ENCODE measurements around the gene KEAP1.

KEAP1 gene

DNA sequence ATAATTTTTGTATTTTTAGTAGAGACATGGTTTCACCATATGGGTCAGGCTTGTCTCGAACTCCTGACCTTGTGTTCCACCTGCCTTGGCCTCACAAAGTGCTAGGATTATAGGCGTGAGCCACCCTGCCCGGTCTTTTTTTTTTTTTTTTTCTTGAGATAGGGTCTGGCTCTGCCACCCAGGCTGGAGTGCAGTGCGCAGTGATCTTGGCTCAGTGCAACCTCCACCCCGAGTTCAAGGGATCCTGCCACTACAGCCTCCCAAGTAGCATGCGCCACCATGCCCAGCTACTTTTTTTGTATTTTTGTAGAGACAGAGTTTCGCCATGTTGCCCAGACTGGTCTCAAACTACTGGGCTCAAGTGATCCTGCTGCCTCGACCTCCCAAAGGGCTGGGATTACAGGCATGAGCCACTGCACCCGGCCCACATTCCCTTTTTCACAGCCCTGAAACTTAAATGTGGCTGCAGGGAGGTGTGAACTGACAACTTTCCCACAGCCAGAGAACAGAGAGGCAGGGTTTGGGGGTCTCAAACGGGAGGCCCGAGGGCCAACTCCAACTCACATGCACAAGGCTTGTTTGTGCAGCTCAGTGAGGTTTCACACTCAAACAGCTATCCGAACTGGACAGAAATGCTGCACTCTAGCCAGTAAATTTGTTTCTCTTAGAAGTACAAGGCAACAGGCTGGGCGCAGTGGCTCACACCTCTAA lies 18.5 kb upstream of the KEAP1 start:
- TF ChIP-seq ZNF274 (IDR thresholded peaks at IDR 0.05; ENCODE audit: low read depth, low read length) (no peak), YY1 (IDR thresholded peaks at IDR 0.05; ENCODE audit: insufficient read depth, insufficient read length) (no peak), SUZ12 (IDR thresholded peaks at IDR 0.05; ENCODE audit: extremely low read depth, insufficient read depth, insufficient read length) (no peak)
- H3K9me3 ChIP-seq (ENCODE audit: insufficient read depth, low read length), result no peaks in the 10 kb centered on the region
- peaks cover 19% of the 10 kb centered on the region for H3K27me3 ChIP-seq (ENCODE audit: insufficient read depth, insufficient read length)

DNA sequence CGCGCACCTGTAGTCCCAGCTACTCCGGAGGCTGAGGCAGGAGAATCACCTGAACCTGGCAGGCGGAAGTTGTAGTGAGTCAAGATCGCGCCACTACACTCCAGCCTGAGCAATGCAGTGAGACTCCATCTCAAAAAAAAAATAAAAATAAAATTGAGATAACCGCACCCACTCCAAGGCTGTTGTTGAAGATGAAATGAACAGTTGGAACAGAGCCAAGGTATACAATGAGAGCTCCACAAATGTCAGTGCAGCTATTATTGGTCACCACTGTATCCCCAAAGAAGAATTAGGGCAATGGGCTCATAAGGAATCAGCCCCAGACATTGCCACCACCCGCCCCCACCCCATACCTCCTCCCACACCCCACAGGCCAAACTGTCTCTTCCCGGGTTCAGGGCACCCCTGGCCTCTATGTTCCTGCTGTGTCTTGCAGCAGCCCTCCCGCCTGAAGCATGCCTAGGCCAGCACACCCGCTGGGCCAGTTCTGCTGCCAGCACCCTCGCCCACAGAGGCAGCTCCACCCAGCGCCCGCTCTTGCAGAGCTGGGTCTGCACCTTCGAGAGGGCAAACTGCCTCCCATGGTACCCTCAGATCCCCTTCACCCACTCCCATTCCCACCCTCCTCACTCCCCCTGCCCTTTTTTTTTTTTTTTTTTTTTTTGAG lies 17.6 kb upstream of the KEAP1 start:
- H3K9ac ChIP-seq (ENCODE audit: insufficient read length, low read depth), result no peak overlapping the region
- peaks cover 19% of the 10 kb centered on the region for H3K27me3 ChIP-seq (ENCODE audit: insufficient read depth, insufficient read length)
- H3K4me3 ChIP-seq (ENCODE audit: insufficient read length, low read depth), result no peak overlapping the region
- H3K4me1 ChIP-seq (ENCODE audit: insufficient read depth, insufficient read length), result peaks cover 9% of the 10 kb centered on the region
- H3K36me3 ChIP-seq (ENCODE audit: insufficient read depth, insufficient read length, low read length), result no peaks in the 10 kb centered on the region
- no peak for TF ChIP-seq ZNF274 (IDR thresholded peaks at IDR 0.05; ENCODE audit: low read depth, low read length)
- no peak for TF ChIP-seq YY1 (IDR thresholded peaks at IDR 0.05; ENCODE audit: insufficient read depth, insufficient read length)
- no peak for TF ChIP-seq SUZ12 (IDR thresholded peaks at IDR 0.05; ENCODE audit: extremely low read depth, insufficient read depth, insufficient read length)
- no peaks in the 10 kb centered on the region for H3K9me3 ChIP-seq (ENCODE audit: insufficient read depth, low read length)
- DNase-seq (ENCODE audit: low read depth, low spot score), result no peak

More for the DNA sequence above, 18.5 kb upstream of the KEAP1 start:
- Histone ChIP-seq H3K4me3 (ENCODE audit: insufficient read length, low read depth) (no peak overlapping the region), H3K9ac (ENCODE audit: insufficient read length, low read depth) (no peak overlapping the region), H3K36me3 (ENCODE audit: insufficient read depth, insufficient read length, low read length) (no peaks in the 10 kb centered on the region), H3K4me1 (ENCODE audit: insufficient read depth, insufficient read length) (peaks cover 9% of the 10 kb centered on the region)
- DNase-seq (ENCODE audit: low read depth, low spot score), result no peak

DNA sequence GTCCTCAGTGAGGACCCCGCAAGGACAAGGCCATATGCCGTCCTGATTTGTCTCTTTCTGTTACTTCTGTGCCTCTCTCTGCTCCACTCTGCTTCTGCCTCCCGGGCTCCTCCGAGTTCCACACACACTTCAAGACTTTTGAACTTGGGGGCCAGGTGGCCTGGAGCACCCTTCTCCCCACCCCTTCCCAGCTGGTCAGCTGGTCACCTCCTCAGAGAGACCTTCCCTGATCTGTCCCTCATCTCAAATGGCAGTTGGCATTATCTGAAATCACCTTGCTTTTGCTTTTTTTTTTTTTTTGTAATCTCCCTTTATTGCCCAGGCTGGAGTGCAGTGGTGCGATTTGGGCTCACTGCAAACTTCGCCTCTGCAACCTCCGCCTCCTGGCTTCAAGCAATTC lies 16.3 kb upstream of the KEAP1 start:
- H3K4me1 ChIP-seq (ENCODE audit: insufficient read depth, insufficient read length), result peaks cover 14% of the 10 kb centered on the region
- H3K9ac ChIP-seq (ENCODE audit: insufficient read length, low read depth), result peak overlapping the region; percentile 17
- TF ChIP-seq YY1 (IDR thresholded peaks at IDR 0.05; ENCODE audit: insufficient read depth, insufficient read length) (no peak), ZNF274 (IDR thresholded peaks at IDR 0.05; ENCODE audit: low read depth, low read length) (no peak)
- no peaks in the 10 kb centered on the region for H3K9me3 ChIP-seq (ENCODE audit: insufficient read depth, low read length)
- H3K36me3 ChIP-seq (ENCODE audit: insufficient read depth, insufficient read length, low read length), result no peaks in the 10 kb centered on the region
- H3K4me3 ChIP-seq (ENCODE audit: insufficient read length, low read depth), result no peak overlapping the region
- peaks cover 27% of the 10 kb centered on the region for H3K27me3 ChIP-seq (ENCODE audit: insufficient read depth, insufficient read length)
- DNase-seq (ENCODE audit: low read depth, low spot score), result no peak

DNA sequence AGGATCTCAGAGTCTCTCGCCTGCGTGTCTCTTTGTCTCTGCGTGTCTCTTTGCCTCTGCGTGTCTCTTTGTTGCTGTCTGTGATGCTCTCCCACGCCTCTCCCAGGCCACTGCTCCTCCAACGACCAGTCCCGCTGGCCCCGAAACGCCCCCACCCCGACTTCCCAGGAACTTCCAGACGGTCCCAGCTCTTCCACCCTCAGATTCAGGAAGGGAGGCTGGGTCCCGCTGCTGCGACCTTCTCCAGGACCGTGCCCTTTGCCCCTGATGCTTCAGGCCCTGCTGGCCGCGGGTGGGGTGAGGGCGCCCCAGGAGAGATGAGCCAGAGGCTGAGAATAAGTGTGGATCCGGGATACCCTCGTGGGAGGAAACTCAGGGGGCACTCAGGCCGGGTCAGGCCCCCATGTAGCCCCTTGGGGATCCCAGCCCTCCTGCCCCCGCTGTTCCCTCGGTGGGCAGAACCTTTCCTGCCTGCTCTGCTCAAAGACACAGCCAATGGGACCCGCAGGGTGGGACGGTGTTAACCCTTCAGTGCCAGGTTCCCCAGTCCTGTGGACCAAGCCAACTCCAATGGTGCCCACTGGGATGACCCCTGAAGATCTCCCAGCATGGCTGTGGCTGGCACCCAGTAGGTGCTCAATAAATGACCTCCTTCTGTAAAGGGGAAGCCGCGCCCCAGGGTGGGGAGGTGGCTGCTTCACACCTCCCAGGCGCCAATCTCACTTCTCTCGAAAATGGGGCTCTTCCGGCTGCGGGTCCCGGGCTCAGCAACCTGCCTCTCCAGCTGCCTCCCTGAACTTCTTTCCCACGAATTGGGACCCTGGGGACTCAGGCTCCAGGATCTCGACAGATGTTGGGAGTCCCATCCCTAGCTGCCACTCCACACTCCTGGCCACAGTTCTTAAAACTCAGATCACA lies 15.5 kb upstream of the KEAP1 start:
- Histone ChIP-seq H3K9ac (ENCODE audit: insufficient read length, low read depth) (peak overlapping the region; percentile 87), H3K9me3 (ENCODE audit: insufficient read depth, low read length) (no peaks in the 10 kb centered on the region), H3K4me3 (ENCODE audit: insufficient read length, low read depth) (peak overlapping the region; percentile 76), H3K36me3 (ENCODE audit: insufficient read depth, insufficient read length, low read length) (no peaks in the 10 kb centered on the region), H3K27me3 (ENCODE audit: insufficient read depth, insufficient read length) (peaks cover 33% of the 10 kb centered on the region), H3K4me1 (ENCODE audit: insufficient read depth, insufficient read length) (peaks cover 15% of the 10 kb centered on the region)
- no peak for DNase-seq (ENCODE audit: low read depth, low spot score)
- TF ChIP-seq YY1 (IDR thresholded peaks at IDR 0.05; ENCODE audit: insufficient read depth, insufficient read length) (no peak), SUZ12 (IDR thresholded peaks at IDR 0.05; ENCODE audit: extremely low read depth, insufficient read depth, insufficient read length) (no peak), ZNF274 (IDR thresholded peaks at IDR 0.05; ENCODE audit: low read depth, low read length) (no peak)

DNA sequence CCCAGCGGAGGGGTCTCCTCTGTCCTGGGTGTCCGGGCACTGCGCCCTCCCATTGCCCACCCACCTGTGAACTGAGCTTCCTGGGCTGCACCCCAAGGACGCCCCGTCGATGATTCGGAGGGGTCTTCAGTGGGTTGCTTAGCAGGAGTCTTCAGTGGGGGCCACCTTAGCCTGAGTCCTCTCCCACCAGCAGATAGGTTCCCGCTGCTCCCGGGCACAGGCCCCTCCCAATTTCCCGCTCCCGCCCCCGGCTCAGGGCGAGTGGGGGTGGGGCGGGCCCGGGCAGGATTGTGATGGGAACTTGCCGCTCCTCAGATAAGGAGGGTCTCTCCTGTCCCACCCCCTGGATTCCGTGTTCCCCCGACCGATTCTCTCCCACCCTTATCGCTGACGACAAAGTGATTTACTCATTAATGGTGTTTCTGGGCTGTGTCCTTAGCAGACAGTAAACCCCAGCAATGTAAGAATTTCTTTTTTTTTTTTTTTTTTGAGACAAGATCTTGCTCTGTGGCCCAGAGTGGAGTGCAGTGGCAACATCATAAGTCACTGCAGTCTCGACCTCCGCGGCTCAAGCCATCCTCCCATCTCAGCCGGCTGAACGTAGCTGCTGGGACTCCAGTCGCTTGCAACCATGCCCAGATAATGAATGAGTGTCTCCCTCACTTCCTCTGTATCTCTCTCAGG lies 14.7 kb upstream of the KEAP1 start:
- H3K4me3 ChIP-seq (ENCODE audit: insufficient read length, low read depth), result peak overlapping the region; percentile 76
- H3K9ac ChIP-seq (ENCODE audit: insufficient read length, low read depth), result peak overlapping the region; percentile 87
- peaks cover 3% of the 10 kb centered on the region for H3K36me3 ChIP-seq (ENCODE audit: insufficient read depth, insufficient read length, low read length)
- no peaks in the 10 kb centered on the region for H3K9me3 ChIP-seq (ENCODE audit: insufficient read depth, low read length)
- TF ChIP-seq YY1 (IDR thresholded peaks at IDR 0.05; ENCODE audit: insufficient read depth, insufficient read length), result no peak
- no peak for TF ChIP-seq SUZ12 (IDR thresholded peaks at IDR 0.05; ENCODE audit: extremely low read depth, insufficient read depth, insufficient read length)
- no peak for TF ChIP-seq ZNF274 (IDR thresholded peaks at IDR 0.05; ENCODE audit: low read depth, low read length)
- peaks cover 15% of the 10 kb centered on the region for H3K4me1 ChIP-seq (ENCODE audit: insufficient read depth, insufficient read length)
- no peak for DNase-seq (ENCODE audit: low read depth, low spot score)
- H3K27me3 ChIP-seq (ENCODE audit: insufficient read depth, insufficient read length), result peaks cover 40% of the 10 kb centered on the region

DNA sequence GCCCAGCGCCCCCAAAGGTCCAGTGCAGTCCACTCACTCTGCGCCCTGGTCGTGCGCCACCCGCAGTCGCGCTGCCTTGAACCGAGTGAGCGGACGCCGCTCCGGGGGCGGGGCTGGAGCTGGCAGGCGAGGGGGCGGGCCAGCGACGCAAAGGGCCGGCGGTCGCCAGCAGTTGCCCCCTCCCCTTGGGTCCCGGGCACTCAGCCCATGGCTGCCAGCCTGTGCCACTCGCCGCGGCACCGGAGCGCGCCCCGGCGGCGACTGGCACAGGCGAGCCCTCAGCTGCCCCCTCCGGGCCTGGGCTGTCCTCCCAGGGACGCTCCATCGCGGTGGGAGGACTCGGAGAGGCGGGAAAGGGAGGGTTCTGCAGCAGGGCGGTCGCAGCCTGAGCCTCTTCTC lies 14.2 kb upstream of the KEAP1 start, which contains the start of gene S1PR5:
Gene S1PR5, minus strand, starts transcription at position 87 of the 399 bp plus-strand sequence. CDS start 2,436 bp downstream, outside the sequence.
- TF ChIP-seq ZNF274 (IDR thresholded peaks at IDR 0.05; ENCODE audit: low read depth, low read length) (no peak), SUZ12 (IDR thresholded peaks at IDR 0.05; ENCODE audit: extremely low read depth, insufficient read depth, insufficient read length) (no peak), YY1 (IDR thresholded peaks at IDR 0.05; ENCODE audit: insufficient read depth, insufficient read length) (no peak)
- Histone ChIP-seq H3K36me3 (ENCODE audit: insufficient read depth, insufficient read length, low read length) (peaks cover 3% of the 10 kb centered on the region), H3K27me3 (ENCODE audit: insufficient read depth, insufficient read length) (peaks cover 40% of the 10 kb centered on the region), H3K4me3 (ENCODE audit: insufficient read length, low read depth) (peak within 1 kb of the TSS; percentile 76), H3K9ac (ENCODE audit: insufficient read length, low read depth) (peak within 1 kb of the TSS; percentile 87), H3K9me3 (ENCODE audit: insufficient read depth, low read length) (no peaks in the 10 kb centered on the region), H3K4me1 (ENCODE audit: insufficient read depth, insufficient read length) (peaks cover 15% of the 10 kb centered on the region)
- no peak for DNase-seq (ENCODE audit: low read depth, low spot score)

Measured in NT2/D1 (cell line).